ENCODE measurements around the gene CLK1.
A peak's percentile ranks its signal among the peaks of the same experiment; 100 is the strongest.
"Not testable (repeated sequence)": the region's sequence is repeated elsewhere in the genome, so short reads cannot be mapped to it uniquely, and the experiment has no call there.

Gene CLK1

GRCh38 chr2:200850512-200851256, 13.8 kb downstream of the CLK1 start:
- DNase-seq = no peak

DNA sequence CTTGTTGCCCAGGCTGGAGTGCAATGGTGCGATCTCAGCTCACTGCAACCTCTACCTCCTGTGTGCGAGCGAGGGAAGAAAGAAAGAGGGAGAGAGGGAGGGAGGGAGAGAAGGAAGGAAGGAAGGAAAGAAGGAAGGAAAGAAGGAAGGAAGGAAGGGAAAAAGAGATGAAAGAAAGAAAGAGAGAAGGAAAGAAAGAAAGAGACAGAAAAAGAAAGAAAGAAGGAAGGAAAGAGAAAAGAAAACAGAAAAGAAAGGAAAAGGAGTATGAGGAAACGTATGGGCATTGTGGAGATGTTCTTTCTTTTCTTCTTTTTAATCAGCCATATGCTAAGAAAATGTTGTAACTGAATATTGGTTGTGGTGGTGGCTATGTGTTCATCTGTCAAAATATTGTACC, 16.5 kb downstream of the CLK1 start:
- DNase-seq = no peak

- no peak for DNase-seq
These were observed 17.2 kb downstream of the CLK1 start for GRCh38 chr2:200847269-200847668.

- DNase-seq = no peak
These were observed 18.7 kb downstream of the CLK1 start for GRCh38 chr2:200845669-200846325.

- no peak for DNase-seq
These were observed 19.3 kb downstream of the CLK1 start for GRCh38 chr2:200845194-200845593.

DNA sequence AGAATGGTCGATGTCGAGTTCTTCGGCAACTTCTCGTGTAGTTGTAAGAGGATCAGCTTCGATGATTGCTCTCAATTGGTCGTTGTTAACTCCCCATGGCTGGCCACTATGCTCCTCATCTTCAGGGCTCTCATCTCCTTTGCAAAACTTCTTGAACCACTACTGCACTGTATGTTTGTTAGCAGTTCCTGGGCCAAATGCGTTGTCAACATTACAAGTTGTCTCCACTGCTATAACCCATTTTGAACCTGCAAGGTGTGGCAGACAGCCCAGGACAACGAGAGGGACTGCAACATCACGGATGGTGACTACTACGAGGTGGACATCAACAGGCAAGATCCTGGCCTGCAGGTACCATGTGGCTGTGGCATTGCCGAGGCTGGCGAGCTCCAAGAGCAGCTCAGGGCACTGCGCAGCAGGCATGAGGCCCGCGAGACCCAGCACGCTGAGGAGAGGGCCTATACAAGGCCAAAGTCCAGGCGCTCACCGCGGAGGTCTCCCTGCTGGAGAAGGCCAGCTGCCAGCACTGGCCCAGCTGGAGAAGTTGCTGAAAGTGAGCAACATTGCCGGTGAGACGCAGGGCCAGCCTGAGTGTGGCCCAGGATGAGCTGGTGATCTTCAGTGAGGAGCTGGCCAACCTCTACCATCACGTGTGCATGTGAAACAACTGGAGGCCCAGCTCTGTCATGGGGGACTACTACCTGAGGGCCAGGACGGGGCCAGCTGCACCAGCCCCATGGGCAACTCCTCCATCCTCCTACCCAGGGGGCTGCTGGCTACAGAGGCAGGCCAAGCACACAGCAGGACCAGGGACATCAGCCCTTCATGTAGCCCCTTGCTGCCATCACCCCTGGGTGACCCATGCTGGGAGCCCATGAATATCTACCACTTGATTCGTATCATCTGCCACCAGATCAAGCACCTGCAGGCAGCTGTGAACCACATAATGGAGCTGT, 20.2 kb downstream of the CLK1 start:
- DNase-seq = no peak

- DNase-seq = no peak
These were observed 24.9 kb downstream of the CLK1 start for GRCh38 chr2:200839513-200839912.

DNA sequence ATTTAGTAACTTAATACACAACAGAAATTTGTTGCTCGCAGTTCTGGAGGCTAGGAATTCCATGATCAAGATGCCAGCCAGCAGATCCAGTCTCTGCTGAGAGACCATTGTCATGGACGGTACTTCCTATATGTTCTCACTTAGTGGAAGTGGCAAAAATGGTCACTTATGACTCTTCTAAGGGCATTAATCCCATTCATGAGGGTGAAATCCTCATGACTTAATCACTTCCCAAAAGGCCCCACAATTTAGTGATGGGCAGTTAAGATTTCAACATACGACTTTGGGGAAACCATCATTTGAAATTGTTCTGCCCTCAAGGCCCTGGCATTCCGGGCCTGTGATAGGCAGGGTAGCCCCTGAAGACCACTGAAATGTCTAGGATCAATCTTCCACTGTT, 29.8 kb downstream of the CLK1 start:
- DNase-seq = no peak

GRCh38 chr2:200829258-200829655, 35.2 kb downstream of the CLK1 start:
- DNase-seq = no peak

GRCh38 chr2:200828572-200829257, 35.7 kb downstream of the CLK1 start:
- no peak for DNase-seq

GRCh38 chr2:200828104-200828503, 36.4 kb downstream of the CLK1 start:
- DNase-seq = no peak

GRCh38 chr2:200821686-200822245, 42.7 kb downstream of the CLK1 start:
- no peak for DNase-seq

- no peak for DNase-seq
These were observed 43.8 kb downstream of the CLK1 start for GRCh38 chr2:200820573-200821234.

- not testable (repeated sequence) for DNase-seq
These were observed 45.7 kb downstream of the CLK1 start for GRCh38 chr2:200818732-200819131.

- no peak for DNase-seq
These were observed 49.5 kb downstream of the CLK1 start for GRCh38 chr2:200814917-200815316.

GRCh38 chr2:200814276-200814815, 50.1 kb downstream of the CLK1 start:
- peak; percentile 25 to 31 for DNase-seq

- DNase-seq = peak; percentile 57 to 69
These were observed 52.1 kb downstream of the CLK1 start for GRCh38 chr2:200812122-200813022.

DNA sequence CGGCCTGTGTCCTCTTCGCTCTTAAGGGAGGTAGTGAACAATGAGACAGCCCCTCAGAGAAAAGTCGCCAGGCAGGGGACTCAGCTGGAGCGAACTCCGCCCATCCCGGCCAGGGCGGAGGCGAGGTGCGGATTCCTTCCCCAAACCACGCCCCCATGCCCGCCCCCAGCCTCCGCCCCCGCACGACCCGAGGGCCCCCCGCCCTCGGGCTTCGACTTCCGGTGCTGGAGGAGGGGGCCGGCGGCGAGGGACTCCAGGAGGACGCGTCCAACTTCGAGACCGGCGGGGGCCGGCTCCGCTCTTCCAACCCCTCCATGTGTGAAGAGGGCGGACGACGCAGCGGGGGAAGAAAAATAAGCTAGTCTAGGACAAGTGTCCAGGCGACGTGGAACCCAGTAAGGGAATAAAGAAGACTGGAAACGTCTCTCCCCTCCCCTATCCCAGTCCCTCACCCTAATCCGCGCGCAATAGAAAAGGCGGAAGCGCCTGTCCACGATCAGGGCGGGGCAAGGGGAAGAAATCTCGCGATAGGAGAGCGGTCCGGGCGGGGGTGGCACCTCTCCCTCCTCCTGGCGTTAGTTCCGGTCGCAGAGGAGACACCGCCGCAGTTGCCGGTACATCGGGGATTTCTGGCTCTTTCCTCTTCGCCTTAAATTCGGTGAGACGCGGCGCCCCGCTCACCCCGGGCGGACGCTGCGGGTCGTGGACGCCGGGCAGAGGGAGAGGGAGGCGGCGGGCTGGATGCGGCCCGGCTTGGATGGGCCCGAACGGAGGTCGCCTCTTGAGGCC, 52.9 kb downstream of the CLK1 start, which contains the start of gene BZW1:
Gene BZW1 (plus strand): TSS at position 578 of the 789 bp plus-strand sequence. CDS start 1,308 bp downstream, outside the sequence.
- DNase-seq = peak; percentile 96

DNA sequence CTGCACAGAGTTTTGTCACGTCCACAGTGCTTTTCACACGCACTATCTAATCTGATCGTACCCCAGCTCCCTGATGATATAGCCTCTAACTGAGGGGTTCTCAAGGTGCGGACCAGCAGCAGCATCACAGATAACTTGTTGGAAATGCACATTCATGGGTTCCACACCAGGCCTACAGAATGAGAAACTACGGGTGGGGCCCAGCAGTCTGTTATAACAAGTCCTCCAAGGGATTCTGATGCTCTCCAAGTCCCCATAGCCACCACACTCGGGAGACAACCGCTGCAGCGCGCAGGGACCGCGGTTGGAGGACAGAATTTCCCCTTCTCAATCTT, 53.5 kb downstream of the CLK1 start:
- DNase-seq = no peak

All from stimulated activated CD4-positive, alpha-beta T cell treated with anti-CD3 and anti-CD28 coated beads, Interleukin-2, amount 100 ng/mL, for 24 hours (primary cell).